BLaER1 treated with 17β-estradiol and CSF1 and Interleukin-3, amounts not matched to agents 10 nM and 100 nM (cell line): Measurements from ENCODE around the gene MAP4K4.

ENCODE experiments used
- H3K27ac ChIP-seq, 11 experiments: shearing (Covaris generic); formaldehyde crosslinking; 2 replicates each; pipeline ENCODE4 v1.8.1; 2022
- H3K27me3 ChIP-seq, 11 experiments: shearing (Covaris generic); formaldehyde crosslinking; 2 replicates each; pipeline ENCODE4 v1.8.1; 2022
- H3K36me3 ChIP-seq, 11 experiments: shearing (Covaris generic); formaldehyde crosslinking; 2 replicates each; pipeline ENCODE4 v1.8.1; 2022
- H3K4me1 ChIP-seq, 10 experiments: shearing (Covaris generic); formaldehyde crosslinking; 2 replicates each; pipeline ENCODE4 v1.8.1; 2022
- H3K4me2 ChIP-seq, 11 experiments: shearing (Covaris generic); formaldehyde crosslinking; 2 replicates each; pipeline ENCODE4 v1.8.1; 2022
- H3K4me3 ChIP-seq, 10 experiments: shearing (Covaris generic); formaldehyde crosslinking; 2 replicates each; pipeline ENCODE4 v1.8.1; 2022
- H3K9ac ChIP-seq, 11 experiments: shearing (Covaris generic); formaldehyde crosslinking; 2 replicates each; pipeline ENCODE4 v1.8.1; 2022
- H3K9me3 ChIP-seq, 11 experiments: shearing (Covaris generic); formaldehyde crosslinking; replicated peaks in 1 of 11; 2 replicates each; pipeline ENCODE4 v1.8.1; 2022
- H4K20me1 ChIP-seq, 11 experiments: shearing (Covaris generic); formaldehyde crosslinking; 2 replicates each; pipeline ENCODE4 v1.8.1; 2022
- Cebpa-rat ChIP-seq, 11 experiments: shearing (Covaris generic); IDR thresholded peaks; 2 replicates each; pipeline ENCODE4 v1.8.1; 2022

MAP4K4 gene

DNA sequence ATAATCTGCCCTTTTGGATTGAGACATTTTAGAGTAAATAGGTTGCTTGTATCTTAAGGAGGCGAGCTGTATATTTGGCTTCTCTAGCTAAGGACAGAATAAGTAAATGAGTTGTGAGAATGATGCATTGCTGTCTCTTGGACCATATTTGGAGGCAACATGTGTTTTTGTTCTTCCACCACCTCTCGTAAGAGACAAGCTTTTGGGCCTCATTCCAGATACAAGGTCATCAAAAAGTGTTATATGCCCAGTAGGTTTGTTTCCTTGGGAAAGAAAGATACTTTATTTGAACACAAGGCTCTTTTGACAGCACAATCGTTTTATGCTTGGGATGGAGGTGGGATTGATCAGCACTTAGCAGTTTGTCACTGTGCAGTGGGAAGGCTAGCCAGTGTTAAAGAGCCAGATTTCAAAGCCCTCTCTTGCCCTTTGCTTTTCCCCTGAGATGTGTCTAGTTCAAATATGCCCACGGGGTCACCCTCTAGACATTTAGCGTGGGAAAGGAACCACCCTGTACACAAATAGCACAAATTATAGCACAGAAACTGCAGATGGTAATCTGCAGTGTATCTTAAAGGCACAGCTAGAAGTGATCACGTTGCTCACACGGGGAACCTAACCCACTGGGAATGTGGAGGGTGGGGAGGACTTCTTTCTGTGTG, 131.3 kb downstream of the MAP4K4 start:
- no peak overlapping the region for H3K4me3 ChIP-seq
- no peaks in the 10 kb centered on the region for H3K9me3 ChIP-seq
- peaks cover 34 to 54% (median 44%) of the 10 kb centered on the region in 10 experiments for H3K4me1 ChIP-seq
- H3K4me2 ChIP-seq = peak overlapping the region in 10 of 11 experiments; percentile 40 to 69 (median 58); a peak in 20 of 22 replicates
- H3K27me3 ChIP-seq = no peaks in the 10 kb centered on the region
- peak overlapping the region in 9 of 11 experiments; percentile 10 to 59 (median 36); a peak in 13 of 22 replicates for H3K27ac ChIP-seq
- H4K20me1 ChIP-seq = peaks cover 46 to 93% (median 82%) of the 10 kb centered on the region in 11 experiments
- no peak for TF ChIP-seq Cebpa-rat (IDR thresholded peaks at IDR 0.05)
- peaks cover 73 to 94% (median 86%) of the 10 kb centered on the region in 11 experiments for H3K36me3 ChIP-seq
- peak overlapping the region in 2 of 11 experiments; percentile 24 to 36; a peak in 4 of 22 replicates for H3K9ac ChIP-seq

DNA sequence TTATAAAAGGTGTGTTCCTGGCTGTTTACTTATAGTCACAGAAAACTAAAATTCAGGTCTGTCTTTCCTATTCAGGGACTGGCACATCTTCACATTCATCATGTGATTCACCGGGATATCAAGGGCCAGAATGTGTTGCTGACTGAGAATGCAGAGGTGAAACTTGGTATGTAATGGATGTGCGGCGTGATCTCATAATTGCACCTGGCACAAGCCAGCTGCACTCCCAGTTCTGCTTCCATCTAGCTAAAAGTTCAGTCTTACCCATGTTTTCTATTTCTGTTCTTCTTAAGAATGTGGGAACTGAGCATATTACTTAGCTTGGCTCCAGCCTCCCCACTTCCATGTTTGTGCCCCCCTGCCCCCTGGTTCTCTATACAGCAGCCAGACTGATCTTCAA, 131.9 kb downstream of the MAP4K4 start:
- TF ChIP-seq Cebpa-rat (IDR thresholded peaks at IDR 0.05) = no peak
- Histone ChIP-seq H3K9ac (no peak overlapping the region), H3K27ac (peak overlapping the region in 4 of 11 experiments; percentile 19 to 59 (median 38); a peak in 5 of 22 replicates), H3K4me3 (no peak overlapping the region), H3K9me3 (no peaks in the 10 kb centered on the region), H3K4me1 (peaks cover 34 to 54% (median 44%) of the 10 kb centered on the region in 10 experiments), H3K36me3 (peaks cover 76 to 98% (median 91%) of the 10 kb centered on the region in 11 experiments), H3K27me3 (no peaks in the 10 kb centered on the region), H3K4me2 (peak overlapping the region in 5 of 11 experiments; percentile 49 to 65 (median 61); a peak in 7 of 22 replicates), H4K20me1 (peaks cover 45 to 88% (median 79%) of the 10 kb centered on the region in 11 experiments)

DNA sequence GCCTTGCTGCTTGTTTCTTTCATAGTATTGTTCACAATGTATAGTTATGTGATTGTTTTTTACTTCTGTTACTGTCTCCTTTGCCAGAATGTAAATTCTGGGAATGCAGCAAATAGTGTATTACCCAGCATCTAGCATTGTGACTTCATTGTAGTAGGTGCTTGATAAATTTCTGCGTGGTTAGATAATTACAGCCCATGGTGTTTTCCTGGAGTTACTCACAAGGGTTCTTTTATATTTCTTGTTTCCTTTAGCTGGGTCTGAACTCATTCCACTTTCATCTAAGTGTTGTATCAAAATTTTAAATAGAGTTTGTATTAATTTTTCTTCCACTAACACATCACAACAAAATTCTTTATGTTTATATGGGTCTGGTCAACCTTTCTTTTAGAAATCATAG, 132.6 kb downstream of the MAP4K4 start:
- 0 out of 22 replicates have a peak overlapping the region, but pooled peaks of 1 of the 11 experiments have one; percentile 13 for H3K27ac ChIP-seq
- H3K36me3 ChIP-seq = peaks cover 79 to 98% (median 94%) of the 10 kb centered on the region in 11 experiments
- H3K9ac ChIP-seq = no peak overlapping the region
- H3K9me3 ChIP-seq = no peaks in the 10 kb centered on the region
- TF ChIP-seq Cebpa-rat (IDR thresholded peaks at IDR 0.05) = no peak
- peaks cover 45 to 83% (median 77%) of the 10 kb centered on the region in 11 experiments for H4K20me1 ChIP-seq
- peaks cover 34 to 54% (median 44%) of the 10 kb centered on the region in 10 experiments for H3K4me1 ChIP-seq
- no peak overlapping the region for H3K4me2 ChIP-seq
- no peak overlapping the region for H3K4me3 ChIP-seq
- H3K27me3 ChIP-seq = no peaks in the 10 kb centered on the region

DNA sequence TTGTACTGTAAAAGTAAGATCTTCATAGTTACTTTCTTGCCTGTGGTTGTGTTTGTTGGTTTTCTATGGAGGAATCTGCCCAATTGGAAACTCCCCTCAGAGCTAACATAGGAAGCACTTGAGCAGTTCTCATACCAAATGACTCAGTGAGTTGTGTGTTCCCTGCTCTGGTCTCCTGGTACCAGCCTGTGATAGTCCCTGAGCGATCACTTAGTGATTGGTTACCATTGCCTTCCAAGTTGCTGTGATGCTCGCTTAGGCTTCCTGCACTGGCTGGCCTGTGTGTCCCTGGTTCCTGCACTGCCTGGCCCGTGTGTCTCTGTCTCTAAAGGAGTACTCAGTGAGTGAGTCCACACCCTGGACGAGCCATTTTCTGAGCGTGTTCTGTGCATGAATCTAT, 133.0 kb downstream of the MAP4K4 start:
- Histone ChIP-seq H3K4me2 (no peak overlapping the region; a peak in 1 of 22 replicates), H3K9me3 (no peaks in the 10 kb centered on the region), H3K4me3 (no peak overlapping the region), H4K20me1 (peaks cover 45 to 80% (median 73%) of the 10 kb centered on the region in 11 experiments), H3K36me3 (peaks cover 79 to 98% (median 94%) of the 10 kb centered on the region in 11 experiments), H3K9ac (no peak overlapping the region), H3K4me1 (peaks cover 34 to 54% (median 43%) of the 10 kb centered on the region in 10 experiments), H3K27me3 (no peaks in the 10 kb centered on the region), H3K27ac (peak overlapping the region in 2 of 11 experiments; percentile 5 to 13; a peak in 1 of 22 replicates)
- no peak for TF ChIP-seq Cebpa-rat (IDR thresholded peaks at IDR 0.05)

DNA sequence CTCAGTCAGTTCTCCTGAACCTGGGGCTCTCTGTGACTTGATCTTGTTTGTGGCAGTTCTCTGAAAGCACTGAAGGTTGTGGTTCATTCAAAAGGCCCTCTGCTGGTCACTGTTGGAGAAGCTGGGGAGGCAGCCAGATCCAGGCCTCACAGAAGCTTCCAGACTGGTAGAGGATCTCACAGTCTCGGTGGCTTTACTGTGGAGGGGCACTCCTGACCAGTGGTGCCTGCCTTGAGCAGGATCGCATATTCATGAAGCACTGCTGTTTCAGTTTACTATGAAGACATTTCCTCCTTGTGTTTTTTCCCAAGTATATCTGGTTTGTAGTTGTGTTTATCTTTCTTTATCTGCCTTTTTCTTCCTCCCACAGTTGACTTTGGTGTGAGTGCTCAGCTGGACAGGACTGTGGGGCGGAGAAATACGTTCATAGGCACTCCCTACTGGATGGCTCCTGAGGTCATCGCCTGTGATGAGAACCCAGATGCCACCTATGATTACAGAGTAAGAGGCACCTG, 133.9 kb downstream of the MAP4K4 start:
- no peak overlapping the region for H3K4me2 ChIP-seq
- H3K36me3 ChIP-seq = peaks cover 80 to 98% (median 94%) of the 10 kb centered on the region in 11 experiments
- H3K9ac ChIP-seq = peak overlapping the region in 1 of 11 experiments; percentile 18; a peak in 1 of 22 replicates
- H3K27me3 ChIP-seq = no peaks in the 10 kb centered on the region
- H3K4me3 ChIP-seq = no peak overlapping the region
- H3K27ac ChIP-seq = peak overlapping the region in 2 of 11 experiments; percentile 7 to 35; a peak in 3 of 22 replicates
- TF ChIP-seq Cebpa-rat (IDR thresholded peaks at IDR 0.05) = no peak
- peaks cover 34 to 51% (median 39%) of the 10 kb centered on the region in 10 experiments for H3K4me1 ChIP-seq
- H4K20me1 ChIP-seq = peaks cover 45 to 72% (median 64%) of the 10 kb centered on the region in 11 experiments
- no peaks in the 10 kb centered on the region for H3K9me3 ChIP-seq

DNA sequence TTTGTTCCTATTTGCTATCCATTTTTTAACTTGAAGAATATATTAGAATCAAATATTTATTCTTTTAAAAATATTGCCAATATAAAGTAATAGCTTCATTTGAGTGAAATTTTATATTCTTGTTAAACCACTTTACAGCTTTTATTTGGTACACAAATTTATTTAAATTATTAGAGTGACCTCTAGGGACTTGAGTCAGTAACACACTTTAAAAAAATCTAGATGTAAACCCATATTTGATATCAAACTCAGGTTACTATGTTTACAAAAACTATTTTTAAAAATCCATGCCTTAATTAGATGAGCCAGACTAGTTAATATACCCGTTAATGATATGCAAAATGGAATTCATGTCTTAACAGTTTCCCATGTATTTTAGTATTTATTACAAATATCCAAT, 134.6 kb downstream of the MAP4K4 start:
- peaks cover 80 to 98% (median 94%) of the 10 kb centered on the region in 11 experiments for H3K36me3 ChIP-seq
- H3K9ac ChIP-seq = no peak overlapping the region
- no peak for TF ChIP-seq Cebpa-rat (IDR thresholded peaks at IDR 0.05)
- peaks cover 27 to 44% (median 34%) of the 10 kb centered on the region in 10 experiments for H3K4me1 ChIP-seq
- H3K27me3 ChIP-seq = no peaks in the 10 kb centered on the region
- H3K9me3 ChIP-seq = no peaks in the 10 kb centered on the region
- H3K4me2 ChIP-seq = no peak overlapping the region
- H4K20me1 ChIP-seq = peaks cover 45 to 72% (median 60%) of the 10 kb centered on the region in 11 experiments
- H3K27ac ChIP-seq = no peak overlapping the region
- H3K4me3 ChIP-seq = no peak overlapping the region

DNA sequence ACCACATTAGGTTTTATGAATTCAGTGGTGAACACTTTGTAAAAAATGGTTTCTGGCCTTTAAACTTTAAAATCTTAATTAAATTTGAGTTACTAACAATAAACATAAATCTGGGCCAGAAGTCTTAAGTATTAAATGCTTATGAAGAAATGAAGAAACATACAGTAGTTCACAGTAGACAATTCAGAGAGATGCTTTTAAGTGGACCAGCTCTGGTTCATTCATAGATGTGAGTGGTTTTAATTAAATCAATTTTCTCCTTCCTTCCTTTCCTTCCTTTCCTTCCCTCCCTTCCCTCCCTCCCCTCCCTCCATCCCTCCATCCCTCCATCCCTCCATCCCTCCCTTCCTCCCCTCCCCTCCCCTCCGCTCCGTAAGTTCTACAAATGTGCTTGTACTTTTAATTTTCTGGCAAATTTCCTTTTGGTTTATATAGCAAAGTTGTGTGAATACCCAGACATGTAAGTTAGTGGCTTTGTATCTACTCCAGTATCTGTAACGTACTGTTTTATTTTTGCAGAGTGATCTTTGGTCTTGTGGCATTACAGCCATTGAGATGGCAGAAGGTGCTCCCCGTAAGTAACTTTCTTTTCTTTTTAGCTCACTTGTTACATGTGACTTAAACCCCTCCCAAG, 136.5 kb downstream of the MAP4K4 start:
- H3K36me3 ChIP-seq = peaks cover 85 to 99% (median 96%) of the 10 kb centered on the region in 11 experiments
- no peak for TF ChIP-seq Cebpa-rat (IDR thresholded peaks at IDR 0.05)
- H3K9ac ChIP-seq = no peak overlapping the region
- no peak overlapping the region for H3K4me2 ChIP-seq
- H3K27ac ChIP-seq = no peak overlapping the region
- no peaks in the 10 kb centered on the region for H3K27me3 ChIP-seq
- peaks cover 26 to 72% (median 45%) of the 10 kb centered on the region in 11 experiments; a peak in 21 of 22 replicates for H4K20me1 ChIP-seq
- no peaks in the 10 kb centered on the region for H3K9me3 ChIP-seq
- H3K4me3 ChIP-seq = no peak overlapping the region
- peaks cover 8 to 25% (median 15%) of the 10 kb centered on the region in 10 experiments for H3K4me1 ChIP-seq

DNA sequence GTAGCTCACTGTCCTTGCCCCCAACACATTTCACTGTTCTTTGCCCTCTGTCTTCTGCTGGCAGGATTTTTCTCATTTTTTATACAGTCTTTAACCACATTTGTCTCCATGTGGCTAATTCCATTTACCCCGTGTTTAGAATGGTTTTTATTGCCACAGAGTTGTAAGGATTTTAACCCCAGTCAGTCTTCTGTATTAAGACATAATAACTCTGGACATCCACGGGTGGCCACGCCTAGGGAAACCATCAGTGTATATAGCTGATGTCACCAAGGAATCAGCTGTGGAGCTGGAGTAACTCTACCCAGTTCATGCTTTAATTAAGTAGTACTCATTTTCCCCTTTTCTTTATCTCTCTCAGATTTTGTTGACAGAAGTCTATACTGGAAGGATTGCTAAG, 139.8 kb downstream of the MAP4K4 start:
- Histone ChIP-seq H3K36me3 (peaks cover 89 to 99% (median 98%) of the 10 kb centered on the region in 11 experiments), H3K27ac (no peak overlapping the region), H4K20me1 (peaks cover 9 to 70% (median 41%) of the 10 kb centered on the region in 11 experiments; a peak in 20 of 22 replicates), H3K27me3 (no peaks in the 10 kb centered on the region), H3K4me2 (no peak overlapping the region), H3K9me3 (no peaks in the 10 kb centered on the region), H3K4me3 (no peak overlapping the region), H3K4me1 (peaks cover 11 to 24% (median 16%) of the 10 kb centered on the region in 10 experiments), H3K9ac (no peak overlapping the region)
- TF ChIP-seq Cebpa-rat (IDR thresholded peaks at IDR 0.05) = no peak
